Endodermal cell (in vitro differentiated cells): Measurements from ENCODE around the gene SULT1C3. TPM values are rescaled to one million over a fixed set of nuclear protein-coding genes. Genes with fewer than 3 reads are reported as not detected.

Source experiments
- DNase-seq: peaks from one replicate; pipeline ENCODE4 v3.0.0-alpha.2; 2017
- H3K27ac ChIP-seq: 2 replicates; pipeline ENCODE4 v1.5.1; 2013; ENCODE audit warnings: mild to moderate bottlenecking, low read depth, low read length, moderate library complexity
- H3K27me3 ChIP-seq: 2 replicates; pipeline ENCODE4 v1.6.1; 2013; ENCODE audit warnings: mild to moderate bottlenecking, low read length, moderate library complexity; ENCODE audit not compliant: insufficient read depth, control insufficient read depth, poor library complexity, severe bottlenecking
- H3K36me3 ChIP-seq: 2 replicates; pipeline ENCODE4 v1.7.0; 2013; ENCODE audit warnings: mild to moderate bottlenecking, low read length, moderate library complexity; ENCODE audit not compliant: control insufficient read depth, insufficient read depth
- H3K4me1 ChIP-seq: one replicate; pipeline ENCODE4 v1.7.0; 2013; ENCODE audit warnings: low read length; ENCODE audit not compliant: control insufficient read depth, insufficient read depth
- H3K4me3 ChIP-seq: 2 replicates; pipeline ENCODE4 v1.5.1; 2013; ENCODE audit warnings: mild to moderate bottlenecking, low read length, moderate library complexity
- H3K9ac ChIP-seq: 2 replicates; pipeline ENCODE4 v1.6.1; 2013; ENCODE audit warnings: mild to moderate bottlenecking, low read length, moderate library complexity; ENCODE audit not compliant: poor library complexity, severe bottlenecking; ENCODE audit errors: extremely low read depth
- H3K9me3 ChIP-seq: 2 replicates; pipeline ENCODE4 v1.6.1; 2013; ENCODE audit warnings: mild to moderate bottlenecking, low read length, moderate library complexity; ENCODE audit not compliant: control insufficient read depth
- H3K27ac Mint-ChIP-seq: 2 replicates; pipeline ENCODE4 v1.8.0; 2020; ENCODE audit warnings: mixed read lengths
- H3K27me3 Mint-ChIP-seq: 2 replicates; pipeline ENCODE4 v1.8.0; 2021; ENCODE audit warnings: mild to moderate bottlenecking, mixed read lengths; ENCODE audit not compliant: insufficient read depth
- H3K36me3 Mint-ChIP-seq: 2 replicates; pipeline ENCODE4 v1.8.0; 2020; ENCODE audit warnings: low read depth, mixed read lengths
- H3K4me1 Mint-ChIP-seq: 2 replicates; pipeline ENCODE4 v1.8.0; 2020; ENCODE audit warnings: mixed read lengths
- H3K4me3 Mint-ChIP-seq: 2 replicates; pipeline ENCODE4 v1.8.0; 2020; ENCODE audit warnings: mild to moderate bottlenecking, moderate library complexity, mixed read lengths
- H3K9me3 Mint-ChIP-seq: 2 replicates; pipeline ENCODE4 v1.8.0; 2020; ENCODE audit warnings: mild to moderate bottlenecking, mixed read lengths
- WGBS, 2 experiments: methylation state at CpG; one replicate each; pipeline versions ENCODE4 v1.1.5 to v1.1.7; 2013; ENCODE audit warnings: missing lambda C conversion rate in 2 of 2, mixed read lengths in 1 of 2; ENCODE audit not compliant: insufficient coverage in 1 of 2, insufficient read length in 1 of 2; 5-methylcytosine and 5-hydroxymethylcytosine counted together
- total RNA-seq, 2 donors: library from RNA; stranded (reverse); fragmentation: NEBNext Ultra II Directional in 1 of 2; extraction: Animal tissue kit (Norgen Biotek cat#: 25700) in 1 of 2; gene quantifications; 2 replicates in 1 of 2; 3 replicates in 1 of 2; pipeline ENCODE4 v1.2.1, GENCODE V29; 2021
- TF ChIP-seq, protein P1 (sequence below): fragments of 200-600 bp; sonication (generic); conservative IDR thresholded peaks from 2 replicates; pipeline ENCODE4 v1.5.0; 2021; ENCODE audit warnings: antibody characterized with exemption, mild to moderate bottlenecking

Gene SULT1C3
- total RNA-seq, 2 donors from 2014 or later = not detected

DNA sequence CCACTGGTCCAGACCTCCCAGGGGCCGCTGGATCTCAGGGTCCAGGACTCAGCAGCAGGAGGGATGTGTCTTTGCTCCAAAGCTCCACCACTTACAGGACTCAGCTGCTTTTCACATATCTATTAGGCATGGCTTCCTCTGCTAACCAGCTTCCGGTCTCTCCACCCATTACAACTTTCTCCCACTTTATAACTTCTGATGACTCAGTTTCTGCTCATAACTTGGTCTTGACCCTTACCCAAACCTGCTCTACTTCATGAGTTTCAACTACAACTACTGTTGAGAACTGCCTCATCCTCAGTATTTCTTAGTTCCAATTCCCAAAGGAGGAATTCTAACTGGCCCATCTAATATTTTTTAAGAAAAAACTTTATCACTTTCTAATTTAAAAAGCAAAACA is 66.1 kb downstream of the SULT1C3 start:
- Mint-ChIP-seq H3K4me1 (no peaks in the 10 kb centered on the region), H3K36me3 (no peaks in the 10 kb centered on the region), H3K9me3 (no peaks in the 10 kb centered on the region), H3K4me3 (no peak overlapping the region), H3K27me3 (no peaks in the 10 kb centered on the region), H3K27ac (no peak overlapping the region)
- 95 to 100% methylated on average over 1 to 2 of the region's 2 CpGs for WGBS, 2 experiments
- H3K4me3 ChIP-seq = no peak overlapping the region
- DNase-seq = no peak
- no peaks in the 10 kb centered on the region for H3K9me3 ChIP-seq
- TF ChIP-seq, protein P1, sequence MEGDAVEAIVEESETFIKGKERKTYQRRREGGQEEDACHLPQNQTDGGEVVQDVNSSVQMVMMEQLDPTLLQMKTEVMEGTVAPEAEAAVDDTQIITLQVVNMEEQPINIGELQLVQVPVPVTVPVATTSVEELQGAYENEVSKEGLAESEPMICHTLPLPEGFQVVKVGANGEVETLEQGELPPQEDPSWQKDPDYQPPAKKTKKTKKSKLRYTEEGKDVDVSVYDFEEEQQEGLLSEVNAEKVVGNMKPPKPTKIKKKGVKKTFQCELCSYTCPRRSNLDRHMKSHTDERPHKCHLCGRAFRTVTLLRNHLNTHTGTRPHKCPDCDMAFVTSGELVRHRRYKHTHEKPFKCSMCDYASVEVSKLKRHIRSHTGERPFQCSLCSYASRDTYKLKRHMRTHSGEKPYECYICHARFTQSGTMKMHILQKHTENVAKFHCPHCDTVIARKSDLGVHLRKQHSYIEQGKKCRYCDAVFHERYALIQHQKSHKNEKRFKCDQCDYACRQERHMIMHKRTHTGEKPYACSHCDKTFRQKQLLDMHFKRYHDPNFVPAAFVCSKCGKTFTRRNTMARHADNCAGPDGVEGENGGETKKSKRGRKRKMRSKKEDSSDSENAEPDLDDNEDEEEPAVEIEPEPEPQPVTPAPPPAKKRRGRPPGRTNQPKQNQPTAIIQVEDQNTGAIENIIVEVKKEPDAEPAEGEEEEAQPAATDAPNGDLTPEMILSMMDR = no peak
- no peak overlapping the region for H3K9ac ChIP-seq
- no peaks in the 10 kb centered on the region for H3K27me3 ChIP-seq
- H3K27ac ChIP-seq = no peak overlapping the region
- H3K4me1 ChIP-seq = no peaks in the 10 kb centered on the region
- H3K36me3 ChIP-seq = no peaks in the 10 kb centered on the region

DNA sequence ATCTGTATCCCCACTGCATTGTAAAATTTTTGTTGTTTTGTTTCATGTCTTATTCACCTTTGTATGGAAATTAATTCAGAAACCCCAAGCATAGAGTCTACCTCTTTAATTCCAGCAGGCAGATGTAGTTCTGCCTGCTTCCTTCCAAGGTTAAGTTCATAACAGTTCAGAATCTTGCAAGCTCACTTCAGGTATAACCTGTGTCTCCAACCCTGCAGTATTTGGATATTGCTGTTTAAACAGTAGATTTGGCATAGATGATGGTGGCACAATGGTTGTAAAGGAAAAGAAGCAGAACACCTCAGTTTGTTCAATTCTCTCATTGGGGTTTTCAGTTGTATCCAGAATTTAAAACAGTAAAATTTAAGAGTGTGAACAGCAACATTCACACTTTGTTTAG is 70.1 kb downstream of the SULT1C3 start:
- Histone ChIP-seq H3K4me3 (no peak overlapping the region), H3K36me3 (no peaks in the 10 kb centered on the region), H3K9ac (no peak overlapping the region), H3K4me1 (no peaks in the 10 kb centered on the region), H3K9me3 (no peaks in the 10 kb centered on the region), H3K27me3 (no peaks in the 10 kb centered on the region), H3K27ac (no peak overlapping the region)
- Mint-ChIP-seq H3K9me3 (peaks cover 6% of the 10 kb centered on the region), H3K4me1 (no peaks in the 10 kb centered on the region), H3K36me3 (no peaks in the 10 kb centered on the region), H3K27ac (no peak overlapping the region), H3K27me3 (peaks cover 2% of the 10 kb centered on the region), H3K4me3 (no peak overlapping the region)
- DNase-seq = no peak
- TF ChIP-seq, protein P1 = no peak

Other genes starting within 250 kb of the SULT1C3 start
- under 1 TPM; 0.62 to 1.00 TPM for gene SULT1C2, start 48.9 kb downstream of the SULT1C3 start, total RNA-seq
- gene SULT1C4, start 138.0 kb downstream of the SULT1C3 start, total RNA-seq = 1 to 10 TPM; 2.4 to 2.7 TPM
- 10 to 100 TPM; 57.0 to 59.9 TPM for gene GCC2, start 209.2 kb downstream of the SULT1C3 start, total RNA-seq